Limb (tissue), 2 donors: ENCODE data around the gene IFNB1.

Experiments used
- DNase-seq, 2 donors: peaks; one replicate each; pipeline ENCODE4 v3.0.0-alpha.2; 2016; ENCODE audit errors: extremely low spot score in 2 of 2

IFNB1 gene

GRCh38 chr9:21077781-21078180 lies at the start of gene IFNB1:
TSS of gene IFNB1 (minus strand) at chr9:21077942. CDS start at chr9:21077869, 73 bp downstream.
- DNase-seq = no peak

- no peak for DNase-seq
Observed at GRCh38 chr9:21121595-21122251, 44.0 kb upstream of the IFNB1 start.

GRCh38 chr9:21121079-21121478 lies 43.3 kb upstream of the IFNB1 start:
- no peak for DNase-seq

- DNase-seq = no peak
Observed at GRCh38 chr9:21119093-21119770, 41.5 kb upstream of the IFNB1 start.

- no peak for DNase-seq
Observed at GRCh38 chr9:21114311-21114710, 36.6 kb upstream of the IFNB1 start.

- peak in 1 of 2 donors; percentile 82 for DNase-seq
Observed at GRCh38 chr9:21110708-21111576, 33.2 kb upstream of the IFNB1 start.

GRCh38 chr9:21104787-21105186 lies 27.0 kb upstream of the IFNB1 start:
- DNase-seq = no peak

- DNase-seq = no peak
Observed at GRCh38 chr9:21102305-21102704, 24.6 kb upstream of the IFNB1 start.

GRCh38 chr9:21097817-21098216 lies 20.1 kb upstream of the IFNB1 start:
- DNase-seq = no peak

GRCh38 chr9:21096901-21097255 lies 19.1 kb upstream of the IFNB1 start:
- no peak for DNase-seq

GRCh38 chr9:21096172-21096900 lies 18.6 kb upstream of the IFNB1 start:
- DNase-seq = no peak

GRCh38 chr9:21095561-21095960 lies 17.8 kb upstream of the IFNB1 start:
- DNase-seq = no peak

GRCh38 chr9:21086538-21086937 lies 8.8 kb upstream of the IFNB1 start:
- DNase-seq = no peak

- no peak for DNase-seq
Observed at GRCh38 chr9:21085005-21085404, 7.3 kb upstream of the IFNB1 start.

GRCh38 chr9:21084242-21084850 lies 6.6 kb upstream of the IFNB1 start:
- DNase-seq = no peak

- DNase-seq = no peak
Observed at GRCh38 chr9:21082671-21083070, 4.9 kb upstream of the IFNB1 start.

GRCh38 chr9:21081999-21082398 lies 4.3 kb upstream of the IFNB1 start:
- no peak for DNase-seq

GRCh38 chr9:21081451-21081850 lies 3.7 kb upstream of the IFNB1 start:
- no peak for DNase-seq

GRCh38 chr9:21080793-21081192 lies 3.1 kb upstream of the IFNB1 start:
- DNase-seq = no peak

- DNase-seq = no peak
Observed at GRCh38 chr9:21078702-21079101, 960 bp upstream of the IFNB1 start.

- no peak for DNase-seq
Observed at GRCh38 chr9:21075484-21075883, 2.3 kb downstream of the IFNB1 start.
